ENCODE measurements around the gene CALML6.

GRCh38 chr1:1893997-1894353 is 21.1 kb upstream of the CALML6 start:
- TF ChIP-seq CTCF (conservative IDR thresholded peaks at IDR 0.05; ENCODE audit: low read depth, low read length), result no peak
- no peak for TF ChIP-seq EZH2 (IDR thresholded peaks at IDR 0.05; ENCODE audit: borderline replicate concordance, low read depth, low read length, poor library complexity, severe bottlenecking)
